NCI-H748 (cell line): ENCODE data around the gene NT5C3B.
A peak's percentile ranks its signal among the peaks of the same experiment; 100 is the strongest.
"Not testable (repeated sequence)": the region's sequence is repeated elsewhere in the genome, so short reads cannot be mapped to it uniquely, and the experiment has no call there.

Experiments
- DNase-seq: peaks from one replicate; lab custom pipeline; 2025; ENCODE audit not compliant: unreplicated experiment; lab: John Stamatoyannopoulos, UW

The NT5C3B gene

GRCh38 chr17:41785091-41785858 is 50.8 kb downstream of the NT5C3B start:
- no peak for DNase-seq

GRCh38 chr17:41784207-41784744 is 51.8 kb downstream of the NT5C3B start:
- no peak for DNase-seq

- no peak for DNase-seq
Measured at GRCh38 chr17:41782142-41782541, 53.9 kb downstream of the NT5C3B start.

- no peak for DNase-seq
Measured at GRCh38 chr17:41781404-41782110, 54.5 kb downstream of the NT5C3B start.

- no peak for DNase-seq
Measured at GRCh38 chr17:41779954-41780353, 56.1 kb downstream of the NT5C3B start.

- peak; percentile 74 for DNase-seq
Measured at GRCh38 chr17:41777574-41778188, 58.4 kb downstream of the NT5C3B start.

- DNase-seq = no peak
Measured at GRCh38 chr17:41777157-41777573, 58.9 kb downstream of the NT5C3B start.

- not testable (repeated sequence) for DNase-seq
Measured at GRCh38 chr17:41776262-41776900, 59.7 kb downstream of the NT5C3B start.

- peak; percentile 7 for DNase-seq
Measured at GRCh38 chr17:41775394-41776226, 60.4 kb downstream of the NT5C3B start.
